ENCODE data around the gene ZNF536. TPM values are rescaled to one million over a fixed set of nuclear protein-coding genes. Genes with fewer than 3 reads are reported as not detected.

The ZNF536 gene
- total and polyA plus RNA-seq, 2 donors (not counting 1 experiment from before 2014, with no cell fraction given): 0.50 TPM; not detected in 1

DNA sequence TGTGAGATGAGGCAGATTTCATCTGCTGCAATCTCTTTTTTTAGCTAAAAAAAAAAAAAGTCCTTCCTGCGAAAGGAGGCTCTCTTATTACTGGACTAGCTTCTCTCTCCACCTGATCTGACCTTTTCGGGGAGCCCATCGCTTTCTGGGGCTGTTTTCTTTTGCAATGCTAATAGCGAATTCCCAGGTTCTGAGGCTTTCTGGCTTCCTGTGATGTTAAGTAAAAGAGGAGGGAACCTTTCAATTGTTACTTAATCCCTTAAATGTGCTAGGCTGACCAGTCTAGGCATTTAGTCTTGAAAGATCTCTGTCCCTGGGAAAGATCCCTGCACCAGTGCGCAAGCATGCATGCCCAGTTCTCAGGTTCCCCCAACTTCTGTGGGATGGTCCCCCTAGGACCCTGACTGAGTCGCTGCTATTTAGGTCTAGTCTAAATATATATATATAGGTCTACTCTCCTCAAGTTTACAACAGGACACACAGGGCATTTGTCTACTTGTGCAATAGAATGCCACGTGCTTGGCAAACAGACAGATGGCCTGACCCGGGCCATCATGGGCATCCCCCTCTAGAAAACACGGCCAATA lies 224.7 kb downstream of the ZNF536 start:
- Histone ChIP-seq H3K9me3 (ENCODE audit: control insufficient read depth, insufficient read depth, low read depth, low read length) (no peaks in the 10 kb centered on the region), H3K4me1 (ENCODE audit: control insufficient read depth, extremely low read depth, insufficient read depth, low read length) (no peaks in the 10 kb centered on the region), H3K4me3 (replicated peaks in 1 of 4; ENCODE audit: control extremely low read depth in 1 of 4, insufficient read depth in 1 of 4, low read depth in 3 of 4, low read length in 4 of 4) (no peak overlapping the region), H2AFZ (ENCODE audit: low read length) (no peak overlapping the region), H3K27ac (ENCODE audit: insufficient read depth, low read length) (no peak overlapping the region), H3K79me2 (ENCODE audit: control insufficient read depth, insufficient read depth, low read length) (no peaks in the 10 kb centered on the region), H3K4me2 (ENCODE audit: extremely low read depth, insufficient read depth, low read length) (no peak overlapping the region), H4K20me1 (ENCODE audit: control insufficient read depth, extremely low read depth, insufficient read depth, low read length) (no peaks in the 10 kb centered on the region), H3K36me3 (ENCODE audit: control insufficient read depth, insufficient read depth, low read length) (no peaks in the 10 kb centered on the region), H3K9ac (ENCODE audit: insufficient read depth, low read length) (no peak overlapping the region), H3K27me3 (ENCODE audit: control insufficient read depth, insufficient read depth, low read length) (no peaks in the 10 kb centered on the region)
- TF ChIP-seq, protein P1, sequence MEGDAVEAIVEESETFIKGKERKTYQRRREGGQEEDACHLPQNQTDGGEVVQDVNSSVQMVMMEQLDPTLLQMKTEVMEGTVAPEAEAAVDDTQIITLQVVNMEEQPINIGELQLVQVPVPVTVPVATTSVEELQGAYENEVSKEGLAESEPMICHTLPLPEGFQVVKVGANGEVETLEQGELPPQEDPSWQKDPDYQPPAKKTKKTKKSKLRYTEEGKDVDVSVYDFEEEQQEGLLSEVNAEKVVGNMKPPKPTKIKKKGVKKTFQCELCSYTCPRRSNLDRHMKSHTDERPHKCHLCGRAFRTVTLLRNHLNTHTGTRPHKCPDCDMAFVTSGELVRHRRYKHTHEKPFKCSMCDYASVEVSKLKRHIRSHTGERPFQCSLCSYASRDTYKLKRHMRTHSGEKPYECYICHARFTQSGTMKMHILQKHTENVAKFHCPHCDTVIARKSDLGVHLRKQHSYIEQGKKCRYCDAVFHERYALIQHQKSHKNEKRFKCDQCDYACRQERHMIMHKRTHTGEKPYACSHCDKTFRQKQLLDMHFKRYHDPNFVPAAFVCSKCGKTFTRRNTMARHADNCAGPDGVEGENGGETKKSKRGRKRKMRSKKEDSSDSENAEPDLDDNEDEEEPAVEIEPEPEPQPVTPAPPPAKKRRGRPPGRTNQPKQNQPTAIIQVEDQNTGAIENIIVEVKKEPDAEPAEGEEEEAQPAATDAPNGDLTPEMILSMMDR (conservative IDR thresholded peaks at IDR 0.05 in 1 of 2, IDR thresholded peaks at IDR 0.05 in 1 of 2; ENCODE audit: low read depth in 1 of 2, low read length in 2 of 2): no peak
- no peak for TF ChIP-seq EZH2 (IDR thresholded peaks at IDR 0.05; ENCODE audit: low read length, missing control alignments)
- no peak for DNase-seq (ENCODE audit: low read depth in 2 of 2)

DNA sequence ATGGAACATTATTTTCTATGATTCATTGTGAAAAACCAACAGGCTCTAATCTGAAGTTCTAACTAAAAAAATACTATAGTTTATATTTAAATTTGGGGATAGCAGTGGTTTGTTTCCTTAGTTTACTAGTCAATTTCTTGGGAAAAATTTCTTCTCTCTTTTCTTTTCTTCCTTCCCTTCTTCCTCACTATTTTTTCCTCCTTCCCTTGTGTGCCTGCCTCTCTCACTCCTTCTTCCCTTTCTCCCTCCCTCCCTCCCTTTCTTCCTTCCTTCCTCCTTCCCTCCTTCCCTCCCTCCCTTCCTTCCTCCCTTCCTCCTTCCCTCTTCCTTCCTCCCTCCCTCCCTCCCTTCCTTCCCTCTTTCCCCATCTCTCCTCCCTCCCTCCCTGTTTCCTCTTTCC lies 226.5 kb downstream of the ZNF536 start:
- TF ChIP-seq EZH2 (IDR thresholded peaks at IDR 0.05; ENCODE audit: low read length, missing control alignments): no peak
- TF ChIP-seq, protein P1 (conservative IDR thresholded peaks at IDR 0.05 in 1 of 2, IDR thresholded peaks at IDR 0.05 in 1 of 2; ENCODE audit: low read depth in 1 of 2, low read length in 2 of 2): no peak

DNA sequence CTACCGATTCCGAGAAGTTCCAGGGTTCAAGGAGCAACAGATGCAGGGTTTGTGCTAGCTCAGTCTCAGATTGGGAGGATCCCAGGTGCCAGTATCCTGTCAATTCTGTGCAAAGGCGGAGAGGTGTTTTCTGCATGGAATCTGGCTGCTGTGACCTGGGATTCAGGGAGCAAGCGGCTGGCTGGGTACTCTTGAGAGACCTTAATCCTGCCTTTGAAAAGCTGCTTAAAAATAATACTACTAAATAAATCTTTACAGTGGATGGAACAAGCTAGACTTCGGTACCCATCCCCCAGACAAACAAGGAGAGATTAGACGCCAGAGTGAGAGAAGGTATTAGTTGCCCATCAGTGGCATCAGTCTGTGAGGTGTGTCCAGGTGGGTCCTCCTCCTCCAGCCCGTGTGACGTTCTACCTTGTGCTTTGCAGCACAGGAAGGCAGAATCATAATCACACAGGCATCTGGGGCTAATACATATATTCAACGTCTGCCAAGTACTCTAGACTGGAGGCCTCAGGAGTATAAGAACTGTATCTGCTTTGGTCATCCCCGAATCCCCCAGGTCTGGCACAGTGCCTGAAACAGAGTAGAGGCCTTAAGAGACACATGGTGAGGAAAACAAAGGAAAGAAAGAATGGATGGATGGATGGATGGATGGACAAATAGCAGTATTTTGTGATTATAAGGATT lies 230.6 kb downstream of the ZNF536 start:
- no peaks in the 10 kb centered on the region for H3K4me1 ChIP-seq (ENCODE audit: control insufficient read depth, extremely low read depth, insufficient read depth, low read length)
- no peaks in the 10 kb centered on the region for H3K9me3 ChIP-seq (ENCODE audit: control insufficient read depth, insufficient read depth, low read depth, low read length)
- no peak overlapping the region for H3K4me3 ChIP-seq (replicated peaks in 1 of 4; ENCODE audit: control extremely low read depth in 1 of 4, insufficient read depth in 1 of 4, low read depth in 3 of 4, low read length in 4 of 4)
- no peak overlapping the region for H3K4me2 ChIP-seq (ENCODE audit: extremely low read depth, insufficient read depth, low read length)
- H3K27ac ChIP-seq (ENCODE audit: insufficient read depth, low read length): no peak overlapping the region
- no peaks in the 10 kb centered on the region for H3K27me3 ChIP-seq (ENCODE audit: control insufficient read depth, insufficient read depth, low read length)
- no peaks in the 10 kb centered on the region for H3K79me2 ChIP-seq (ENCODE audit: control insufficient read depth, insufficient read depth, low read length)
- no peaks in the 10 kb centered on the region for H4K20me1 ChIP-seq (ENCODE audit: control insufficient read depth, extremely low read depth, insufficient read depth, low read length)
- no peak for DNase-seq (ENCODE audit: low read depth in 2 of 2)
- H2AFZ ChIP-seq (ENCODE audit: low read length): no peak overlapping the region
- H3K9ac ChIP-seq (ENCODE audit: insufficient read depth, low read length): no peak overlapping the region
- TF ChIP-seq, protein P1 (conservative IDR thresholded peaks at IDR 0.05 in 1 of 2, IDR thresholded peaks at IDR 0.05 in 1 of 2; ENCODE audit: low read depth in 1 of 2, low read length in 2 of 2): no peak
- no peak for TF ChIP-seq EZH2 (IDR thresholded peaks at IDR 0.05; ENCODE audit: low read length, missing control alignments)
- H3K36me3 ChIP-seq (ENCODE audit: control insufficient read depth, insufficient read depth, low read length): no peaks in the 10 kb centered on the region

More for the DNA sequence above, 226.5 kb downstream of the ZNF536 start:
- H4K20me1 ChIP-seq (ENCODE audit: control insufficient read depth, extremely low read depth, insufficient read depth, low read length): no peaks in the 10 kb centered on the region
- no peak overlapping the region for H3K4me2 ChIP-seq (ENCODE audit: extremely low read depth, insufficient read depth, low read length)
- H3K27ac ChIP-seq (ENCODE audit: insufficient read depth, low read length): no peak overlapping the region
- H3K27me3 ChIP-seq (ENCODE audit: control insufficient read depth, insufficient read depth, low read length): no peaks in the 10 kb centered on the region
- H3K36me3 ChIP-seq (ENCODE audit: control insufficient read depth, insufficient read depth, low read length): no peaks in the 10 kb centered on the region
- H3K79me2 ChIP-seq (ENCODE audit: control insufficient read depth, insufficient read depth, low read length): no peaks in the 10 kb centered on the region
- no peaks in the 10 kb centered on the region for H3K9me3 ChIP-seq (ENCODE audit: control insufficient read depth, insufficient read depth, low read depth, low read length)
- no peak for DNase-seq (ENCODE audit: low read depth in 2 of 2)
- H3K9ac ChIP-seq (ENCODE audit: insufficient read depth, low read length): no peak overlapping the region
- H3K4me1 ChIP-seq (ENCODE audit: control insufficient read depth, extremely low read depth, insufficient read depth, low read length): no peaks in the 10 kb centered on the region
- H2AFZ ChIP-seq (ENCODE audit: low read length): no peak overlapping the region
- H3K4me3 ChIP-seq (replicated peaks in 1 of 4; ENCODE audit: control extremely low read depth in 1 of 4, insufficient read depth in 1 of 4, low read depth in 3 of 4, low read length in 4 of 4): no peak overlapping the region
